Measurements from ENCODE around the gene ENTPD5.

DNA sequence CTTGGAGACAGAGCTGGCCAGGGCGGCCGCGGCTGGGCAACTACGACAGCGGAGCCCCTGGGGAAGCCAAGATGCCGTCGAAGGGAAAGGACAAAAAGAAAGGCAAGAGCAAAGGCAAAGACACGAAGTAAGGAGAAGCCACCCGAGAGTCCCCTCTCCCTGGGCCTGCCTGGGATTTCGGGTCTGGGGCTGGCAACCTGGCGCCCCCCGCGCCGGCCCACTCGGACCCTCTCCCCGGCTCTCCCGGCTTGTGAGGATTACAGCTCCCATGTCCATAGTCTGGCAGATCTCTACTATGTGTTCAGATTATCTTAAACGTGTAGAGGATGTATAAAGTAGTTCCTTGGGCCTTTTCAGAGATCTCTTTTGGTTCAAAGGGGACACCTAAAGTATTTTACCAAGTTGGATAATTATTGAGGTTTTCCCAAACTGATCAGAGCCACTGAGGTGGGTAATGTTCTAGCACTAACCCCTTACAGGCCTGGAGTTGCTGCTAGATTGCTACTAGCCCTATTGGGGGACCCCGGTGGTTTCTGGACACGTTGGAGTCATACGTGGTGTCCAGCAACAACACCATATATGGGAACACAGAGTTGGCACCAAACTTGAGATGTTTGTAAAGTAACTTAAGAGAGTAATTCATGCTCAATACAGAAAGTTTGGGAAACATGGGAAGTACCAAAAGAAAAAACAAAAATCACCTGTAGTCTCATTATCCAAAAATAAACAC lies 485 bp upstream of the ENTPD5 start:
- TF ChIP-seq, protein P1, sequence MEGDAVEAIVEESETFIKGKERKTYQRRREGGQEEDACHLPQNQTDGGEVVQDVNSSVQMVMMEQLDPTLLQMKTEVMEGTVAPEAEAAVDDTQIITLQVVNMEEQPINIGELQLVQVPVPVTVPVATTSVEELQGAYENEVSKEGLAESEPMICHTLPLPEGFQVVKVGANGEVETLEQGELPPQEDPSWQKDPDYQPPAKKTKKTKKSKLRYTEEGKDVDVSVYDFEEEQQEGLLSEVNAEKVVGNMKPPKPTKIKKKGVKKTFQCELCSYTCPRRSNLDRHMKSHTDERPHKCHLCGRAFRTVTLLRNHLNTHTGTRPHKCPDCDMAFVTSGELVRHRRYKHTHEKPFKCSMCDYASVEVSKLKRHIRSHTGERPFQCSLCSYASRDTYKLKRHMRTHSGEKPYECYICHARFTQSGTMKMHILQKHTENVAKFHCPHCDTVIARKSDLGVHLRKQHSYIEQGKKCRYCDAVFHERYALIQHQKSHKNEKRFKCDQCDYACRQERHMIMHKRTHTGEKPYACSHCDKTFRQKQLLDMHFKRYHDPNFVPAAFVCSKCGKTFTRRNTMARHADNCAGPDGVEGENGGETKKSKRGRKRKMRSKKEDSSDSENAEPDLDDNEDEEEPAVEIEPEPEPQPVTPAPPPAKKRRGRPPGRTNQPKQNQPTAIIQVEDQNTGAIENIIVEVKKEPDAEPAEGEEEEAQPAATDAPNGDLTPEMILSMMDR (IDR thresholded peaks at IDR 0.05): no peak
- TF ChIP-seq POLR2A (IDR thresholded peaks at IDR 0.05): no peak

Data from thyroid gland (tissue), 4 donors.